Gastroesophageal sphincter (tissue), 3 donors: ENCODE results near the gene ORAI3.

ENCODE experiments used
- CTCF ChIP-seq, 4 experiments: fragments of 200-600 bp in 2 of 4; fragments of 450-650 bp in 2 of 4; sonication (generic) in 1 of 4; IDR thresholded peaks; one replicate each; pipeline ENCODE4 v1.5.1; 2017 to 2019; ENCODE audit warnings: antibody characterized with exemption in 4 of 4, mild to moderate bottlenecking in 2 of 4, moderate library complexity in 2 of 4
- EP300 ChIP-seq: sonication (generic); formaldehyde crosslinking; IDR thresholded peaks from one replicate; pipeline ENCODE4 v1.6.1; 2017; ENCODE audit warnings: antibody characterized with exemption, mild to moderate bottlenecking
- POLR2A ChIP-seq, 2 donors: fragments of 450-650 bp; IDR thresholded peaks; one replicate each; pipeline ENCODE4 v1.6.1; 2017; ENCODE audit warnings: antibody characterized with exemption in 2 of 2, mild to moderate bottlenecking in 2 of 2, moderate library complexity in 1 of 2
- POLR2AphosphoS5 ChIP-seq: sonication (generic); formaldehyde crosslinking; IDR thresholded peaks from one replicate; pipeline ENCODE4 v1.6.1; 2017; ENCODE audit warnings: antibody characterized with exemption

GRCh38 chr16:30947541-30947858, 1.4 kb upstream of the ORAI3 start:
- TF ChIP-seq CTCF (IDR thresholded peaks at IDR 0.05) (no peak), POLR2AphosphoS5 (no peak), EP300 (no peak), POLR2A (IDR thresholded peaks at IDR 0.05) (no peak)
